ENCODE data around the gene ST3GAL6. TPM values are rescaled to one million over a fixed set of nuclear protein-coding genes. Genes with fewer than 3 reads are reported as not detected.
A peak's percentile ranks its signal among the peaks of the same experiment; 100 is the strongest.
"Not testable (repeated sequence)": the region's sequence is repeated elsewhere in the genome, so short reads cannot be mapped to it uniquely, and the experiment has no call there.

The ST3GAL6 gene
- total RNA-seq, 1 experiment from 2014 or later = 3.2 TPM

- no TSS peak for BruUV-seq (replicated peaks)
- H3K4me3 Mint-ChIP-seq (ENCODE audit: low read depth, unreplicated experiment) = no peak overlapping the region
- H3K27ac Mint-ChIP-seq (ENCODE audit: unreplicated experiment) = peak overlapping the region; percentile 18
- CTCF ChIA-PET = interaction anchor here (0.9 to 1.8 kb wide), 2 partner anchors 161 to 170 kb away, joined by 3 to 7 read pairs; no protein-coding TSS in a partner anchor
- H3K9me3 Mint-ChIP-seq (ENCODE audit: low read depth, unreplicated experiment) = no peaks in the 10 kb centered on the region
- peaks cover 28% of the 10 kb centered on the region for H3K4me1 Mint-ChIP-seq (ENCODE audit: low read depth, unreplicated experiment)
- intact Hi-C loops (cut with micrococcal nuclease; ENCODE audit: unreplicated experiment) = no loop called here
- peaks cover 54% of the 10 kb centered on the region for H3K36me3 Mint-ChIP-seq (ENCODE audit: insufficient read depth, unreplicated experiment)
- TF ChIP-seq, protein P1, sequence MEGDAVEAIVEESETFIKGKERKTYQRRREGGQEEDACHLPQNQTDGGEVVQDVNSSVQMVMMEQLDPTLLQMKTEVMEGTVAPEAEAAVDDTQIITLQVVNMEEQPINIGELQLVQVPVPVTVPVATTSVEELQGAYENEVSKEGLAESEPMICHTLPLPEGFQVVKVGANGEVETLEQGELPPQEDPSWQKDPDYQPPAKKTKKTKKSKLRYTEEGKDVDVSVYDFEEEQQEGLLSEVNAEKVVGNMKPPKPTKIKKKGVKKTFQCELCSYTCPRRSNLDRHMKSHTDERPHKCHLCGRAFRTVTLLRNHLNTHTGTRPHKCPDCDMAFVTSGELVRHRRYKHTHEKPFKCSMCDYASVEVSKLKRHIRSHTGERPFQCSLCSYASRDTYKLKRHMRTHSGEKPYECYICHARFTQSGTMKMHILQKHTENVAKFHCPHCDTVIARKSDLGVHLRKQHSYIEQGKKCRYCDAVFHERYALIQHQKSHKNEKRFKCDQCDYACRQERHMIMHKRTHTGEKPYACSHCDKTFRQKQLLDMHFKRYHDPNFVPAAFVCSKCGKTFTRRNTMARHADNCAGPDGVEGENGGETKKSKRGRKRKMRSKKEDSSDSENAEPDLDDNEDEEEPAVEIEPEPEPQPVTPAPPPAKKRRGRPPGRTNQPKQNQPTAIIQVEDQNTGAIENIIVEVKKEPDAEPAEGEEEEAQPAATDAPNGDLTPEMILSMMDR (IDR thresholded peaks at IDR 0.05; ENCODE audit: unreplicated experiment) = no peak
- no peaks in the 10 kb centered on the region for H3K27me3 Mint-ChIP-seq (ENCODE audit: unreplicated experiment)
- no peak for DNase-seq
Observed at GRCh38 chr3:98824256-98824655, 61.1 kb downstream of the ST3GAL6 start.

- Mint-ChIP-seq H3K36me3 (ENCODE audit: insufficient read depth, unreplicated experiment) (peaks cover 57% of the 10 kb centered on the region), H3K4me3 (ENCODE audit: low read depth, unreplicated experiment) (no peak overlapping the region), H3K27me3 (ENCODE audit: unreplicated experiment) (no peaks in the 10 kb centered on the region), H3K27ac (ENCODE audit: unreplicated experiment) (no peak overlapping the region), H3K9me3 (ENCODE audit: low read depth, unreplicated experiment) (no peaks in the 10 kb centered on the region), H3K4me1 (ENCODE audit: low read depth, unreplicated experiment) (peaks cover 28% of the 10 kb centered on the region)
- no peak for DNase-seq
- TF ChIP-seq, protein P1 (IDR thresholded peaks at IDR 0.05; ENCODE audit: unreplicated experiment) = no peak
- no TSS peak for BruUV-seq (replicated peaks)
- CTCF ChIA-PET = no interaction called here
- intact Hi-C loops (cut with micrococcal nuclease; ENCODE audit: unreplicated experiment) = loop anchor here (5.0 kb wide), 1 partner anchor 66 kb away; no protein-coding TSS in a partner anchor
Observed at GRCh38 chr3:98826126-98826525, 63.0 kb downstream of the ST3GAL6 start.

- Mint-ChIP-seq H3K27me3 (ENCODE audit: unreplicated experiment) (no peaks in the 10 kb centered on the region), H3K4me3 (ENCODE audit: low read depth, unreplicated experiment) (no peak overlapping the region), H3K27ac (ENCODE audit: unreplicated experiment) (no peak overlapping the region), H3K36me3 (ENCODE audit: insufficient read depth, unreplicated experiment) (peaks cover 57% of the 10 kb centered on the region), H3K9me3 (ENCODE audit: low read depth, unreplicated experiment) (peaks cover 5% of the 10 kb centered on the region), H3K4me1 (ENCODE audit: low read depth, unreplicated experiment) (peaks cover 28% of the 10 kb centered on the region)
- CTCF ChIA-PET = no interaction called here
- no TSS peak for BruUV-seq (replicated peaks)
- DNase-seq = no peak
- intact Hi-C loops (cut with micrococcal nuclease; ENCODE audit: unreplicated experiment) = loop anchor here (5.0 kb wide), 1 partner anchor 65 kb away; no protein-coding TSS in a partner anchor
- TF ChIP-seq, protein P1 (IDR thresholded peaks at IDR 0.05; ENCODE audit: unreplicated experiment) = no peak
Observed at GRCh38 chr3:98827221-98827920, 64.2 kb downstream of the ST3GAL6 start.

DNA sequence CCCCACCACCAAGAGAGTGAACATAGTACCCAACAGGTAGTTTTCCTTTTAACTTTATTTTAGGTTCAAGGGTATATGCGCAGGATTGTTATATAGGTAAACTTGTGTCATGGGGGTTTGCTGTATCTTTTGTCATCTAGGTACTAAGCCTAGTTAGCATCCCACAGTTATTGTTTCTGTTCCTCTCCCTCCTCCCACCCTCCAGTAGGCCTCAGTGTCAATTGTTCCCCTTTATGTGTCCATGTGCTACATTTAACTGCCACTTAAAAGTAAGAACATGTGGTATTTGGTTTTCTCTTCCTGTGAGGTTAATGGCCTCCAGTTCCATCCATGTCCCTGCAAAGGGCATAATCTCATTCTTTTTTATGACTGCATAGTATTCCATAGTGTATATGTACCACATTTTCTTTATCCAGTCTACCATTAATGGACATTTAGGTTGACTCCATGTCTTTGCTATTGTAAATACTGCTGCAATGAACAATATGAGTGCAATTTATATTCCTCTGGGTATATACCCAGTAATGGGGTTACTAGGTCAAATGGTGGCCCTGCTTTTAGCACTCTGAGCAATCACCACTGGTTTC, 66.2 kb downstream of the ST3GAL6 start:
- CTCF ChIA-PET = no interaction called here
- Mint-ChIP-seq H3K27ac (ENCODE audit: unreplicated experiment) (peak overlapping the region; percentile 46), H3K36me3 (ENCODE audit: insufficient read depth, unreplicated experiment) (peaks cover 51% of the 10 kb centered on the region), H3K4me1 (ENCODE audit: low read depth, unreplicated experiment) (peaks cover 18% of the 10 kb centered on the region), H3K9me3 (ENCODE audit: low read depth, unreplicated experiment) (peaks cover 5% of the 10 kb centered on the region), H3K27me3 (ENCODE audit: unreplicated experiment) (no peaks in the 10 kb centered on the region), H3K4me3 (ENCODE audit: low read depth, unreplicated experiment) (no peak overlapping the region)
- BruUV-seq (replicated peaks) = no TSS peak
- no peak for DNase-seq
- intact Hi-C loops (cut with micrococcal nuclease; ENCODE audit: unreplicated experiment) = loop anchor here (5.0 kb wide), 1 partner anchor 63 kb away; no protein-coding TSS in a partner anchor
- TF ChIP-seq, protein P1 (IDR thresholded peaks at IDR 0.05; ENCODE audit: unreplicated experiment) = no peak

DNA sequence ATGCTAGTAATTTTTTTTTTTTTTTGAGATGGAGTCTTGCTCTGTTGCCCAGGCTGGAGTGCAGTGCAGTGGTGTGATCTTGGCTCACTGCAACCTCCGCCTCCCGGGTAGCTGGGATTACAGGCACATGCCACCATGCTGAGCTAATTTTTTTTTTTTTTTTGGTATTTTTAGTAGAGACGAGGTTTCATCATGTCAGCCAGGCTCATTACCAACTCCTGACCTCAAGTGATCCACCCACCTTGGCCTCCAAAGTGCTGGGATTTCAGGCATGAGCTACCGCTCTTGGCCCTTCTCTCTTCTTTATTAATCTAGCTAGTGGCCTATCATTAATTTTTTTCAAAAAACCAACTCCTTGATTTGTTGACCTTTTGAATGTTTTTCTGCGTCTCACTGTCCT, 67.9 kb downstream of the ST3GAL6 start:
- H3K9me3 Mint-ChIP-seq (ENCODE audit: low read depth, unreplicated experiment); H3K27me3 Mint-ChIP-seq (ENCODE audit: unreplicated experiment); intact Hi-C loops (cut with micrococcal nuclease; ENCODE audit: unreplicated experiment); BruUV-seq (replicated peaks); H3K4me3 Mint-ChIP-seq (ENCODE audit: low read depth, unreplicated experiment); DNase-seq: not testable (repeated sequence)
- Mint-ChIP-seq H3K36me3 (ENCODE audit: insufficient read depth, unreplicated experiment) (peaks cover 45% of the 10 kb centered on the region), H3K27ac (ENCODE audit: unreplicated experiment) (peak overlapping the region; percentile 88), H3K4me1 (ENCODE audit: low read depth, unreplicated experiment) (peaks cover 12% of the 10 kb centered on the region)
- CTCF ChIA-PET = interaction anchor here (0.7 kb wide), 1 partner anchor 229 kb away, joined by 5 read pairs; no protein-coding TSS in a partner anchor
